ENCODE data around the gene CACNG6.

DNA sequence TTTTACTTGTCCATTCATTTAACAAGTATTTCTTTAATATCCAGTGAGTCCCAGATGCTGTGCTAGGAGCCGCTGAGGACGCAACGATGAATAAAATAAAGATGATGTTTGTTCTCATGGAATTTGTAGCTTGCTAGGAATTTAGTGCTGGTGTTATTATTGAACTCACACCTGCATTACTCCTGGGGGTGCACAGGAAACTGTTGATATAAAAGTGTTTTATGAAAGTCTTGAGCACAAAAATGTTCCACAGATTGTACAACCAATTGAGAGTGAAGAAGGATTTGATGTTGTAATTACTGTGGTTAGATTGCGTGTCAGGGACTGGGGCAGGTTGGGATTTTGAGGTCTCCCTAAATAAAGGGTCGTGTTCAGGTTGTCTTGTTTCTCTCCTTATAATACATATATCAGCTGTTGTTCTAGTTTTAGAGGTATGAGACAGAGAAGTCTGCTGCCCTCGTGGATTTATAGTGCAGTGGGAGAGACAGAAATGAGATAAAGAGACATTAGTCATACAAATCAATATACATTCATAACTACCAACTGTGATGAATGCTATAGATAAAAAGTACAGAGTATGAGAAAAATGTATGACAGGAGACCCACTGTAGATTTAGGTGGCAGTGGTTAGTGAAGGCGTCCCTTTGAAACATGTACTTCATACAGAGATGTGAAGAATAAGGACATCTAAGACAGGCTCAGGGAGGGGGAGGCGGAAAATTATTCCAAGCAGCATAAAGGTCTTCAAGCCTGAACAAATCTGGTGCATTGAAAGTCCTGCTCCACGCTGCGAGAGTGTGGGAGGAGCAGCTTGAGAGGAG lies 11.3 kb downstream of the CACNG6 start:
- TF ChIP-seq EZH2 (IDR thresholded peaks at IDR 0.05; ENCODE audit: insufficient read depth, poor library complexity, severe bottlenecking), result no peak
- no peak for TF ChIP-seq EZH2phosphoT487 (IDR thresholded peaks at IDR 0.05; ENCODE audit: insufficient read depth, low read depth)
